H1 (cell line): ENCODE results near the gene CEP290. TPM values are rescaled to one million over a fixed set of nuclear protein-coding genes. Genes with fewer than 3 reads are reported as not detected.
A peak's percentile ranks its signal among the peaks of the same experiment; 100 is the strongest.

ENCODE experiments used
- ASH2L ChIP-seq: fragments of 200-600, 300-600 bp; sonication (generic); IDR thresholded peaks from one replicate; pipeline ENCODE4 v1.7.1; 2017; ENCODE audit warnings: low read length
- BACH1 ChIP-seq: IDR thresholded peaks from 2 replicates; pipeline ENCODE4 v1.6.1; 2012; ENCODE audit warnings: low read length, improper control_type of control experiment
- BCL11A ChIP-seq, 2 experiments: IDR thresholded peaks; one replicate each; pipeline ENCODE4 v1.6.1; 2011; ENCODE audit warnings: low read depth in 2 of 2, low read length in 2 of 2, mild to moderate bottlenecking in 2 of 2
- CEBPB ChIP-seq: IDR thresholded peaks from 2 replicates; pipeline ENCODE4 v1.6.1; 2012; ENCODE audit warnings: low read depth, low read length
- CHD1 ChIP-seq: IDR thresholded peaks from 2 replicates; pipeline ENCODE4 v1.6.1; 2012; ENCODE audit warnings: low read depth, low read length, improper control_type of control experiment
- CTBP2 ChIP-seq: IDR thresholded peaks from 2 replicates; pipeline ENCODE4 v1.7.0; 2011; ENCODE audit warnings: borderline replicate concordance, mild to moderate bottlenecking, moderate library complexity, mixed read lengths, low read length; ENCODE audit not compliant: insufficient read depth, insufficient read length
- JUND ChIP-seq: IDR thresholded peaks from 2 replicates; pipeline ENCODE4 v1.6.1; 2011; ENCODE audit warnings: mild to moderate bottlenecking, improper control_type of control experiment, low read length
- PHF8 ChIP-seq: fragments of 200-600 bp; sonication (generic); conservative IDR thresholded peaks from 2 replicates; pipeline ENCODE4 v1.7.1; 2012; ENCODE audit warnings: low read depth, mild to moderate bottlenecking, inconsistent platforms, low read length, moderate library complexity
- RFX5 ChIP-seq: IDR thresholded peaks from 2 replicates; pipeline ENCODE4 v1.6.1; 2011; ENCODE audit warnings: low read depth, low read length, improper control_type of control experiment, borderline replicate concordance
- RXRA ChIP-seq: IDR thresholded peaks from 2 replicates; pipeline ENCODE4 v1.6.1; 2011; ENCODE audit warnings: low read depth, mild to moderate bottlenecking, low read length, moderate library complexity; ENCODE audit not compliant: insufficient read depth
- TAF1 ChIP-seq: IDR thresholded peaks from 2 replicates; pipeline ENCODE4 v1.6.1; 2011; ENCODE audit warnings: mild to moderate bottlenecking, low read depth, low read length
- TCF12 ChIP-seq: IDR thresholded peaks from 2 replicates; pipeline ENCODE4 v1.6.1; 2011; ENCODE audit warnings: low read depth, mild to moderate bottlenecking, low read length
- YY1 ChIP-seq: IDR thresholded peaks from 2 replicates; pipeline ENCODE4 v1.6.1; 2011; ENCODE audit warnings: low read depth, mild to moderate bottlenecking, low read length
- polyA plus RNA-seq, 7 experiments: library from polyadenylated mRNA; depleted of rRNA in 3 of 7; stranded (reverse) in 5 of 7; unstranded in 2 of 7; fragments of >200 nt in 5 of 7; fragments of 200-250 nt in 2 of 7; gene quantifications; 1 replicate in 5 of 7; 2 replicates in 1 of 7; 4 replicates in 1 of 7; pipeline versions ENCODE4 v1.2.1 to v1.2.3, GENCODE V29; 2011 to 2013; ENCODE audit warnings: missing spikeins in 2 of 7, mixed read lengths in 2 of 7
- total RNA-seq: library from RNA; stranded (reverse); fragmentation: NEBNext Ultra II Directional; extraction: Animal tissue kit (Norgen Biotek cat#: 25700); gene quantifications from 2 replicates; pipeline ENCODE4 v1.2.1, GENCODE V29; 2021
- TF ChIP-seq, protein P1 (sequence below): IDR thresholded peaks from 2 replicates; pipeline ENCODE4 v1.6.1; 2012; ENCODE audit warnings: low read length, inconsistent platforms
- TF ChIP-seq, protein P2 (sequence below): IDR thresholded peaks from 2 replicates; pipeline ENCODE4 v1.6.1; 2012; ENCODE audit warnings: inconsistent platforms

CEP290 gene
- total and polyA plus RNA-seq, 2 of the 8 experiments (the other 6 are each of a cell fraction or from before 2014, with no cell fraction given) = 2.1 to 5.9 TPM

DNA sequence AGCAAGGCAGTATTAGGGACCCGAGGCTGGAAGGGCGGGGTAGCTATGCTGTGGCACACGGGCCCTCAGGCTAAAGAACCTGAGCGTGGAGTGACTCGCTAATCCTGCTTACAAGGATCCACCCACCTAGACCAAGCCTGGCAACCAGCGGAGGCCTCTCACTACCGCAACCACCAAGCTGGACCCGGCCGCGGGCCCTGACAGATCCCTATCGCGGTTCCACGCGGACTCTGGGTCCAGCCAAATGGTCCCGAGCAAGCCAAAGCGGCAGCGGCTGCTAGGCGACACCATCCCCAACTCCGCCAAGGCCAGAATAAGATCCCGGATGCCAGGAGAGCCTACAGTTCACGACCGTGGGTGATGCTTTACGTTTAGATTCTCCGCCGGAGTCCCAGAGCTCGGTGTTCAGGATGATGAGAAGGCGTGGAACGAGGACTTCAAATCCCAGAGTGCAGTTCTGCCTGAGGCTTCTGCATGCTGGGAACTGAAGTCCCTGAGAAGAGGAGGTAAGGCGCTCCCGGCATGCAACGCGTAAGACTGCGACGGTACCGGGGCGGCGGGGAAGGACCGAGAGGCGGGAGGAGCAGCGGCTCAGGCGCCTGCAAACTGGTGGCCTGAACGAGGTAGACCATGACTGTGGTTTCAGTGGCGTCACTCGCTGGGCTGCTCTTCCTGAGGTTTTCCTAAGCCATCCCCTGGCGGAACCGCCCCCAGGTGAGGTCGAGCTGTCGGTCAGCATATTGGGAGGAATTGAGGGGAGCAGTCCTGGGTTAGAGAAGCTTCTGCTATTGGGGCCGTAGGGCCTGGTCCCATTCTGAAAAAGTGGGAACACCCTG, at the start of gene CEP290, which contains the start of gene TMTC3 (continued):
- no peak for TF ChIP-seq TCF12
- TF ChIP-seq, protein P1, sequence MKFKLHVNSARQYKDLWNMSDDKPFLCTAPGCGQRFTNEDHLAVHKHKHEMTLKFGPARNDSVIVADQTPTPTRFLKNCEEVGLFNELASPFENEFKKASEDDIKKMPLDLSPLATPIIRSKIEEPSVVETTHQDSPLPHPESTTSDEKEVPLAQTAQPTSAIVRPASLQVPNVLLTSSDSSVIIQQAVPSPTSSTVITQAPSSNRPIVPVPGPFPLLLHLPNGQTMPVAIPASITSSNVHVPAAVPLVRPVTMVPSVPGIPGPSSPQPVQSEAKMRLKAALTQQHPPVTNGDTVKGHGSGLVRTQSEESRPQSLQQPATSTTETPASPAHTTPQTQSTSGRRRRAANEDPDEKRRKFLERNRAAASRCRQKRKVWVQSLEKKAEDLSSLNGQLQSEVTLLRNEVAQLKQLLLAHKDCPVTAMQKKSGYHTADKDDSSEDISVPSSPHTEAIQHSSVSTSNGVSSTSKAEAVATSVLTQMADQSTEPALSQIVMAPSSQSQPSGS = no peak
- no peak for TF ChIP-seq CHD1
- peak; percentile 65 for TF ChIP-seq TAF1
- TF ChIP-seq CTBP2 = no peak
- TF ChIP-seq RFX5 = no peak
- peak; percentile 44 for TF ChIP-seq PHF8
- peak; percentile 80 for TF ChIP-seq ASH2L
- no peak for TF ChIP-seq RXRA
- no peak for TF ChIP-seq BCL11A (IDR thresholded peaks at IDR 0.05; ENCODE audit: low read depth in 2 of 2, low read length in 2 of 2)
- TF ChIP-seq, protein P2, sequence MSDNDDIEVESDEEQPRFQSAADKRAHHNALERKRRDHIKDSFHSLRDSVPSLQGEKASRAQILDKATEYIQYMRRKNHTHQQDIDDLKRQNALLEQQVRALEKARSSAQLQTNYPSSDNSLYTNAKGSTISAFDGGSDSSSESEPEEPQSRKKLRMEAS = peak; percentile 18; the same call in 1 of the 2 replicates
- TF ChIP-seq CEBPB = no peak
- no peak for TF ChIP-seq JUND
- TF ChIP-seq BACH1 = no peak
- no peak for TF ChIP-seq YY1
